HL-60/S4 (cell line): ENCODE measurements around the gene KCNS3.

Experiments
- in situ Hi-C: fragments of 300-500 bp; cut with MboI; formaldehyde crosslinking; loops from 2 replicates; pipeline ENCODE4 v1.14.3; 2022; ENCODE audit warnings: low sequenced_read_pairs

KCNS3 gene

GRCh38 chr2:17878281-17879136 is at the start of gene KCNS3:
Gene KCNS3, plus strand, starts transcription at chr2:17878667. Its CDS starts 52,342 bp downstream, at chr2:17931009.
- in situ Hi-C loops, result no loop called here

GRCh38 chr2:17830053-17831034 is 48.1 kb upstream of the KCNS3 start:
- in situ Hi-C loops, result loop anchor here (25.0 kb wide), 1 partner anchor 332 kb away; no protein-coding TSS in a partner anchor

GRCh38 chr2:17835516-17835915 is 43.0 kb upstream of the KCNS3 start:
- in situ Hi-C loops, result loop anchor here (25.0 kb wide), 1 partner anchor 327 kb away; no protein-coding TSS in a partner anchor

GRCh38 chr2:17839959-17840358 is 38.5 kb upstream of the KCNS3 start:
- in situ Hi-C loops, result loop anchor here (25.0 kb wide), 1 partner anchor 322 kb away; no protein-coding TSS in a partner anchor

- in situ Hi-C loops, result loop anchor here (25.0 kb wide), 1 partner anchor 319 kb away; no protein-coding TSS in a partner anchor
Observed at GRCh38 chr2:17843457-17843856, 35.0 kb upstream of the KCNS3 start.

- in situ Hi-C loops, result loop anchor here (25.0 kb wide), 1 partner anchor 316 kb away; no protein-coding TSS in a partner anchor
Observed at GRCh38 chr2:17845806-17846205, 32.7 kb upstream of the KCNS3 start.

GRCh38 chr2:17846676-17847075 is 31.8 kb upstream of the KCNS3 start:
- in situ Hi-C loops, result loop anchor here (25.0 kb wide), 1 partner anchor 316 kb away; no protein-coding TSS in a partner anchor

GRCh38 chr2:17847236-17847635 is 31.2 kb upstream of the KCNS3 start:
- in situ Hi-C loops, result loop anchor here (25.0 kb wide), 1 partner anchor 315 kb away; no protein-coding TSS in a partner anchor

GRCh38 chr2:17849275-17849674 is 29.2 kb upstream of the KCNS3 start:
- in situ Hi-C loops, result loop anchor here (25.0 kb wide), 1 partner anchor 313 kb away; no protein-coding TSS in a partner anchor

GRCh38 chr2:17850151-17850550 is 28.3 kb upstream of the KCNS3 start:
- in situ Hi-C loops, result no loop called here

GRCh38 chr2:17851731-17852585 is 26.5 kb upstream of the KCNS3 start:
- in situ Hi-C loops, result no loop called here

- in situ Hi-C loops, result no loop called here
Observed at GRCh38 chr2:17853799-17854198, 24.7 kb upstream of the KCNS3 start.

GRCh38 chr2:17857021-17857420 is 21.4 kb upstream of the KCNS3 start:
- in situ Hi-C loops, result no loop called here

GRCh38 chr2:17858064-17858463 is 20.4 kb upstream of the KCNS3 start:
- in situ Hi-C loops, result no loop called here

- in situ Hi-C loops, result no loop called here
Observed at GRCh38 chr2:17863539-17863938, 14.9 kb upstream of the KCNS3 start.

GRCh38 chr2:17864676-17865075 is 13.8 kb upstream of the KCNS3 start:
- in situ Hi-C loops, result no loop called here

GRCh38 chr2:17867133-17867532 is 11.3 kb upstream of the KCNS3 start:
- in situ Hi-C loops, result no loop called here

GRCh38 chr2:17869128-17869527 is 9.3 kb upstream of the KCNS3 start:
- in situ Hi-C loops, result no loop called here

- in situ Hi-C loops, result no loop called here
Observed at GRCh38 chr2:17871639-17872038, 6.8 kb upstream of the KCNS3 start.

GRCh38 chr2:17873021-17873420 is 5.4 kb upstream of the KCNS3 start:
- in situ Hi-C loops, result no loop called here
